Femur (tissue), 1 donor: ENCODE results near the gene L3HYPDH.
A peak's percentile ranks its signal among the peaks of the same experiment; 100 is the strongest.
"Not testable (repeated sequence)": the region's sequence is repeated elsewhere in the genome, so short reads cannot be mapped to it uniquely, and the experiment has no call there.

Experiments
- DNase-seq: peaks from one replicate; pipeline ENCODE4 v3.0.0-alpha.2; 2017

The L3HYPDH gene

DNA sequence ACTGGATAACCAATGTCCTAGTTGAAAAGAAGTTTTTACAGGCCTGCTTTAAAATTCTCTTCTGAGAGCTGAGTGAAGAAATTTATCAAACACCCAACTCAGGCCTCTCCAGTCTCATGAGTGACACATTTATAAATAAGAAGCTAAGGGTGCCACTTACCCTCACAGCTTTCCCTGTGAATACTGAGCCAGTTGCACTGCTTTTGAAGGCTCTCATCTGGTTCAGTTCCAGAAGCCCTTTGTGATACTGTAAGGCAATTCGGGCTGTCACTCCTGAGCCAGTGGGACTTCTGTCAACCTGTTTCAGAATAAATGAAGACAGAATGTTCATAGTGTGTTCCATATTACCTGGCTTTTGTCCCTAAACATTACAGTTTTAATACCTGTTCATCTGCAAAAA lies 8.5 kb downstream of the L3HYPDH start:
- DNase-seq: no peak

GRCh38 chr14:59474172-59474571 lies 10.0 kb downstream of the L3HYPDH start:
- no peak for DNase-seq

DNA sequence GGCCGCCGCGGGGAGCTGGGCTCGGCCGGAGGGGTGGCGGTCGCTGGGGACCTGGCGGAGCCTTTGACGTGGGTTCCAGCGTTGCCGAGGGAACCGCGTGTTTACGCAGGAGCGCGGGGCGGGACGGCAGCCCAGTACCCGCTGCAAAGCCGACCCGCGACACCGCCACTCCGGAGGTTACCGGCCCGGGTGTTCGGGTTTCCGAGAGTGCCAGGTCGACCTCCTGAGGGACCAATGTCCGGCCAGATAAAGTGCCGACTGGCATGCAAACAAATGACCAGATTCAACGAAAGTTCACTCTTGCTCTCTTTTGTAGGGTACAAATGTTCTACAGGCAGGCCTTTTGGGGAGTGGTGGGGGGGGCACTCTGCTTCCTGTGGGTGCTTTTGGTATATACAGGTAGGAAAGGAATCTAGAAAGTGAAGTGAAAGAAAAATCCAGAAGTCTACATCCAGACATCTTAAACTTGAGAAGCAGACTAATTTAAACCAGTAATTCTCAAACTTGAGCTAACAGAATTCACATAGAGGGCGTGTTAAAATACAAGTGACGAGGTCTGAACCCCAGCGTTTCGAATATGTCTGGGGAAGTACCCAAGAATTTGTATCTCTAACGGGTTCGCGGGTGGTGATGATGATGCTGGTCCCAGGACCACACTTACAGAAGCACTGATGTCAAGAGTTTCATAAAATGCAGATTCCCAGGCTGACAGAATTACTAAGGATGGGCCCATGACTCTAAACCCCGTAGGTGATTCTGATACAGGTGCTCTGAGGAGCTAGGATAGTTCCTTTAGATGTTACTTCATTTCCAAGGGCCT lies 18.7 kb downstream of the L3HYPDH start, which contains the start of gene GPR135:
GPR135 (minus strand) TSS at position 65 of the 820 bp plus-strand sequence. CDS start 154 bp downstream, outside the sequence.
- DNase-seq: no peak

DNA sequence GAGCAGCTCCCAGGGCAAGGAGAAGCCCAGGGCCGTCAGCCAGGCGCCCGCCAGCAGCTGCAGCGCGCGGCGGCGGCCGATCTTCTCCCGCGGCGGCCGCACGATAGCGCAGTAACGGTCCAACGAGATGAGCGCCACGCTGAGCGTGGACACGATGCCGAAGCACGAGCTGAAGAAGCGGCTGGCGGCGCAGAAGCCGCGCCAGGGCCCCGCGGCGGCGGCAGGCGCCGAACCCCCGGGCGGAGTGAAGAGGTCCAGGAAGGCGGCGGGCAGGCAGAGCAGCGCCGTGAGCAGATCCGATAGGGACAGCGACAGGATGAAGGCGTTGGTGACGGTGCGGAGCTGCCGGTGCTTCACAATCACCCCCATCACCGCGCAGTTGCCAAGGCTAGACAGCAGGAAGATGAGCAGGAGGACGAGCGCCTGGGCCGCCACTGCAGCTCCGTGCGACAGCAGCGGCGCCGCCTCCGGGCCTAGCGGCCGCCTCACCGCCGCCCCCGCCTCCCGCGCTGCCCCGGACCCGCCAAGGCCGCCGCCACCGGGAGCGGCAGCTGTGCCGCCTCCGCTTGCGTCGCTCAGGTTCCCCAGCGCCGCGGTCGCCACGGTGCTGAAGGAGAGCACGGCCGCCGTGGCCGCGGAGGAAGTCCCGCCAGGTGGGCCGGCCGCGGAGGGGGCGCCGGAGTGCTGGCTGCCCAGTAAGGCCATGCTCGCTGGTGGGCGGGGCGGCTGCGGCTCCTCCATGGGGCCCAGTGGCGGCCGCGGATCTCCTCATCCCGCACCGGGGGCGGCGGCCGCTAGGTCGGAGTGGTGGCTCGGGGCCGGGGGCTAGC lies 19.5 kb downstream of the L3HYPDH start:
- DNase-seq: peak; percentile 85

DNA sequence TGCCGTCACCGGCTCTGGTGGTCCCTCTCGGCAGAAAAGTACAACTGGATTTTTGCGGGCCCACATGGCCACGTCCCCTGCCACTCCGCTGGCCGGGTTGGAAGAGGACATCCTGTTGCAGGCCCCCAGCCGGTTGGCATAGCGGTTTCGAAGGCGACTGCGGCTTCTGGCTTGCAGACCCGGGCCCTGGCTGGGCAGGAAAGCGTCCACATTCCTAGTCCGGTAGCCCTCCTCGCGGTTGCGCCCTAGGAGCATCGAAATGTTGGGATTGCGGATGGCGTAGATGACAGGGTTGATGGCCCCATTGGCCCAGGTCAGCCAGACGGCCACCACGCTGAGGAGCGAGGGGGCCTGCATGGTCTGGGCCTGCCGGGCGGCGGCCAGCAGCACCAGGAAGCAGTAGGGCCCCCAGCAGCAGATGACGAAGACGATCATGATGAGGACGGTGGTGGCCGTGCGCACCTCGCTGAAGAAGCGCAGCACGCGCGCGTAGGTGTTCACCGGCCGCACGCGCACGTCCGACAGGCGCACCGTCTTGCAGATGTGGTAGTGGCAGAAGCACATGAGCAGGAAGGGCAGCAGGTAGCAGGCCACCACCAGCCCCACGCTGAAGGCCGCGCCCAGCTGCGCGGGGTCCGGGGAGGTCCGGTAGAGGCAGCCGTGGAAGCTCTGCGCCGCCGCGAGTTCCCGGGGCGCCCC lies 20.3 kb downstream of the L3HYPDH start:
- no peak for DNase-seq

DNA sequence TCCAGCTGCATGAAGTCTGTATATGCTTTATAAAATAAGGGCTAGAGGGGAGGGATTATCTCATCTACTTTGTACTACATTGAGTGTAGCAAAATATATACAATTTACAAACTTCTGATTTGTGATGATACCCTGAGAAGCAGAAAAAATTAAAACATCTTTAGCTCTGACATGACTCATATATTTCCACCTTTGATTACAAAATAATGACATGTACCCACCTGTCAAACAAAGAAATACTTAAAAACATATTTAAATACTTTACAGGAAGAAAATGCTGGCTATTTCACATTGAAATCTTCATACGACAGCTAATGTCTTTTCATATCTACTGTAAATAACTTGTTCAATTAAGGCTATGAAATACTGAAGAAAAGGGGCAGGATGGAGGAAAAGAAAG lies 22.3 kb downstream of the L3HYPDH start:
- no peak for DNase-seq

DNA sequence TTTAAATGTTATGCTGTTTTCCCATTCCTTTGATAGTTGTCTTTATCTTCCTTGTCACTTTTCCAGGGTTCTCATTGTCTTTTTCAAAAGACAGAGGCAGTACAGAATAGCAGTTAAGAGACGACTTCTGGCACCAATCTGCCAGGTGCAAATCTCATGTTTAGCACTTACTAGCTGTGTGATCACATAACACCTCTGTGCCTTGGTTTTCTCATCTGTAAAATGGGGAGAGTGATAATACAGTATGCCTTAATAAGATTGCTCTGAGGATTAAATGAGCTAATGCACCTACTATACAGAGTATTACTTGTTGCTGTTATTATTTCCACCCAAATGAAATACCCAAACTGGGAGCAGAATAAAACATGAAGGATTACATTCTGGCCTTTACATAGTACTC lies 23.8 kb downstream of the L3HYPDH start:
- DNase-seq: no peak

GRCh38 chr14:59458486-59458885 lies 25.7 kb downstream of the L3HYPDH start:
- DNase-seq: no peak

DNA sequence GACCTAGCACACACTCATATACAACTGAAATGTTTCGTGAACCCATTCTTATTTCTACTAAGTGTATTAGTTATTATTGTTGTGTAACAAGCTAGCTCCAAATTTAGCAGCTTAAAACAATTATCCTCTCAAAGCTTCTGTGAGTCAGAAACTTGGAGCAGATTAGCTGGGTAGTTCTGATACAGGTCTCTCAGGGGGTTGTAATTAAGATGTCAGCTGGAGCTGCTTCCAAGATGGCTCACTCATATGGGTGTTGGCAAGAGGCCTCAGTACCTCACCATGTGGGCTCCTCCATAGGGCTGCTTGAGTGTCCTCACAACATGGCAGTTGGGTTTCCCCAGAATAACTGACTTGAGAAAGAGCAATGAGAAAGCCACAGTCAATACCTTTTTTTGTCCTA lies 28.8 kb downstream of the L3HYPDH start:
- DNase-seq: no peak

GRCh38 chr14:59454139-59454538 lies 30.1 kb downstream of the L3HYPDH start:
- no peak for DNase-seq

GRCh38 chr14:59451849-59452248 lies 32.4 kb downstream of the L3HYPDH start:
- DNase-seq: no peak

DNA sequence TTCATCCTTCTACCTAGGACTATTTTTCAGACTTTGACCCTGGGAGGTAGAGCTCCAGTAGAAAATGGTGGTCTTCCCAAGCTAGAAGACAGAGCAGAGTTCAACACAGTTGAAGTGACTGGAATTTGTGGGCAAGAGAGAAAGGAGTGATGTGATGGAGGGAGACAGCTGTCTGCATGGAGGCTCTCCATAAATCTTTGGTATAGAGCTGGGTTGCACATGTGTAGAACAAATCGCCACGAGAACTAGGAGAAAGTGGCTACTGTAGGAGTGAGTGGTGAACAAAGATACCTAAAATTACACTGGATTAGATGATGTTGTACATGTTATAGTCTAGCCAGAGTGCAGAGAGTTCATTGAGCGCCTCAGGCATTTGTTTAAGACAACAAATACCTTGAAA lies 33.5 kb downstream of the L3HYPDH start:
- no peak for DNase-seq

DNA sequence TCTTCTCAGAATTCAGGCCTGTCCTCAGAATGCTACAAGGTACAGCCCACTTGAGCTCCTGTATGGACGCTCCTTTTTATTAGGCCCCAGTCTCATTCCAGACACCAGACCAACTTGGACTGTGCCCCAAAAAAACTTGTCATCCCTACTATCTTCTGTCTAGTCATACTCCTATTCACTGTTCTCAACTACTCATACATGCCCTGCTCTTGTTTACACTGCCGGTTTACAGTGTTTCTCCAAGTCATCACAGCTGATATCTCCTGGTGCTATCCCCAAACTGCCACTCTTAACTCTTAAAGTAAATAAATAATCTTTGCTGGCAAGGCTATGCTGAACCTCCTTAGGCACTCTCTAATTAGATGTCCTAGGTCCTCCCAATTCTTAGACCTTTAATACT lies 35.5 kb downstream of the L3HYPDH start:
- DNase-seq: not testable (repeated sequence)

- no peak for DNase-seq
Observed at GRCh38 chr14:59439256-59439965, 44.8 kb downstream of the L3HYPDH start.

GRCh38 chr14:59438195-59438647 lies 46.0 kb downstream of the L3HYPDH start:
- no peak for DNase-seq

GRCh38 chr14:59435987-59436386 lies 48.2 kb downstream of the L3HYPDH start:
- DNase-seq: no peak

DNA sequence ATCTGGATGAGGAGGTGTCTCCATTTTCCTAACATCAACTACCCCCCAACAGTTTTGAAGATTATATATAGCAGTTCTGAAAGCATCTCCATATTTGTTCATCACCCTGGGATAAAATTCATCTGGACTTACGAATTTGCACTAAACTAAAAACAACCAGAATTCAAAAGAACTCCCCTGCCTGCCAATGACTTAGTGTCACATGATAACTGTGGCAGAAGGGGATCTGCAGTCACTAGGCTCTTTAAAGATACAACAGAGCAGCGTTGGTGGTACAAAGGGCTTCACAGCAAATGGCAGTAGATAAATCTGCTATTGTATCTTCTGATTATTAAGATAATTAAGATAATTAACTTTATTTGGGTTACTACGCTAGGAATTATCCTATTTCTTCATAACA lies 49.1 kb downstream of the L3HYPDH start:
- no peak for DNase-seq

- no peak for DNase-seq
Observed at GRCh38 chr14:59429790-59430189, 54.4 kb downstream of the L3HYPDH start.

DNA sequence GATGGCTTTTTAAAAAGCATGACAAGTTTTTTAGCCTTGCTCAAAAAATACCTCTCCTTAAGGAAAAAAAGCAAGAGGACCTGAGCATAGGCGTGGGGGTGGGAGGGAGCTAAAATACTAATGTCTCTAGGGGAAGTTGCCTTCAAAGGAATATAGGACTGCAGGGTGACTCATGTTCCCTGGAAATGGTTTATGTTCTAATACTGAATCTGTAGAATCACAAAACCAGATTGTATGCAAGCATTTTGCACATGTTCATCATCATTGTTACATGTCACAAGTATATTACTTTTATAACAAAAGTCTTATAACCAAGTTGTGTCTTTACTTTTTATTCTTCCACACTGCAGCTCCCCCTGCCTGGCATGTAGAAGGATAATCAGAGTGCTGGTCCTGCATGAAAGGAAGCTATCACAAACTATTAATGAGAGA lies 55.6 kb downstream of the L3HYPDH start:
- DNase-seq: peak; percentile 37

DNA sequence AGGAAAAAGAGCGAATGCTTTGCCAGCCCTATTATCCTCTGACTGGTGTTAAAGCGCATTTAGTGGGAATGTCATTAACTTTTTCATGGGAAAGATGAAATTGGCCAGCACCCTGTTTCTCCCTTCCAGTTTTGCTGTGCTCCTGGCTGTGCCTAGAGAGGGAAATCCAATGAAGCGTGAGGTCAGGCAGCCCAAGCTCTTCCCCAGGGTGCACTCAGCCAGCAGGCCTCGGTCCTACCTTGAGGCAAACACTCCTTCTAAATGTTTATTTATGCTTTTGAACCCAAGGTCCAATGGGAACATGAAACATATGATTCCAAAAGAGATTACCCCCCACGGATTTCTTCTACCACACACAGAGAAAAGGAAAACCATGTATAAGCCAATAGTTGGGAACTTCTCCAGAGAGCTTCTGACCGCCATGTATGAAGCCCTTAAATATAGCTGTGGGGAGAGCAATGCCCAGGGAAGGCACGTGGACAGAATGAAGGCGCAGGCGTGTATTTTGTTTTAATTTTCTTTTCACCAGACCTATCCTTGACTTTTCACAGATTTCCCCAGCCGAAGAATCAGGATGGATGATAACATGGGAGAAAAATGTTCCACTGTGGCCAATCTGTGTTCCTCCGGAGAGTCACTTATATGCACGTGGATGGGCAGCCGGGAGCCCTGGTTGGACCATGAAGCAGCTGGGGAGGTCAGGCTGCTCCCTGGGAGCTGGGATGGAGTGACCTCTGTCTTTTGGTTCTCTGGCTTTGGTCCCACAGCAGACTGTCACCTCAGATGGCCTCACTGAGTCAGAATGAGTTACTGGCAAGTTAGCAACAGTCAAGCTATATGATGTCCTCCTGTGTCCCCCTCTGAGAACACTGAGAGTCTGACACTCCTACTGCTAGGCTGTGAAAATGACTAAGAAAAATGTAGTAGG lies 56.3 kb downstream of the L3HYPDH start:
- DNase-seq: peak; percentile 53

DNA sequence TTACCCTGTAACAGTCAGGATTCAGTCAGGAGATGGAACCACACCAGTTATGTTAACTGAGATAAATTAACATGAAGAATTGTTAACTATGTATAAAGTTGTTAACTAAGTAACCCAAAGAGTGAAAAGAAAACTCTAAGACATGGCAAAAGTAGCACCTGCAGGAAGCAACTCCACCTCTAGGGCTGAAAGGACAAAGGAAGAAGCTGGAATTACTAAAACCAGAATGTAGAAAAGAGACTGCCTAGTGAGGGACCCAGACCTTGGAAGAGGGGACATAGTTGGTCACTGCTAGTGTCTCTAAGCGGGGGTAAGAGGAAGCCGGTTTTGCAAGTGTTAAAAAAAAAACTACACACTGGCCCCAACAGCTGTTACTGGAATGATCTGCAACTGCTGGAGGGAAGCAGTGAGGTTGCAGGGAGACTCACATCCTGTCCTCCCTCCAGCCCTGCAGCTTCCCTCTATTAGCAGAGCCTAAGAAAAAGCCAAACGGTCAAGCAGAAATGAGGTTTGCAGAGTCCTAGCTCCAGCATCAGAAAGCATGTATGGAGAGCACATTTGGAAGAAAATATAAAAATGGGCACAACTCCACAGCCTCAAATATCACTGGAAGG lies 58.8 kb downstream of the L3HYPDH start:
- peak; percentile 51 for DNase-seq
